GM12875 (cell line): ENCODE data around the gene PEMT.

Source experiments
- H3K4me3 ChIP-seq: one replicate; pipeline ENCODE4 v1.5.1; 2011; ENCODE audit warnings: low read depth, low read length, control low read depth
- CTCF ChIP-seq: IDR thresholded peaks from 2 replicates; pipeline ENCODE4 v1.5.1; 2011; ENCODE audit warnings: low read depth, mild to moderate bottlenecking, control low read depth, inconsistent platforms, low read length, moderate library complexity, borderline replicate concordance; ENCODE audit not compliant: insufficient read depth

PEMT gene

GRCh38 chr17:17557796-17558195 is 33.7 kb downstream of the PEMT start:
- no peak overlapping the region for H3K4me3 ChIP-seq
- TF ChIP-seq CTCF, result no peak

- no peak for TF ChIP-seq CTCF
- H3K4me3 ChIP-seq, result no peak overlapping the region
Observed at GRCh38 chr17:17556671-17557070, 34.8 kb downstream of the PEMT start.

- no peak for TF ChIP-seq CTCF
- H3K4me3 ChIP-seq, result no peak overlapping the region
Observed at GRCh38 chr17:17555906-17556305, 35.6 kb downstream of the PEMT start.

GRCh38 chr17:17555151-17555550 is 36.4 kb downstream of the PEMT start:
- no peak for TF ChIP-seq CTCF
- H3K4me3 ChIP-seq, result no peak overlapping the region

GRCh38 chr17:17554266-17554665 is 37.2 kb downstream of the PEMT start:
- TF ChIP-seq CTCF, result no peak
- no peak overlapping the region for H3K4me3 ChIP-seq

GRCh38 chr17:17553217-17554195 is 38.0 kb downstream of the PEMT start:
- no peak overlapping the region for H3K4me3 ChIP-seq
- no peak for TF ChIP-seq CTCF
